HCT116 (cell line): ENCODE results near the gene NEDD4. TPM values are rescaled to one million over a fixed set of nuclear protein-coding genes. Genes with fewer than 3 reads are reported as not detected.

ENCODE experiments used
- ATAC-seq: fragments of 200-7000 bp; cut with Tn5 transposase; 2 replicates; pipeline ENCODE4 v1.9.1; 2020; ENCODE audit warnings: mild to moderate bottlenecking, moderate library complexity
- BruUV-seq: library from RNA; stranded (reverse); fragments of 400-500 nt; replicated peaks from 2 replicates; lab custom pipeline; 2021; lab: Mats Ljungman, UMichigan
- CTCF ChIA-PET: fragments of 300-600 bp; sonication (Branson Sonifier 250); formaldehyde crosslinking; loops from one replicate; lab custom pipeline; 2021; ENCODE audit warnings: antibody characterized with exemption; lab: Charles Lee
- POLR2A ChIA-PET: fragments of 300-600, 350-600 bp; sonication (Branson Sonifier 250); formaldehyde crosslinking; loops from one replicate; lab custom pipeline; 2021; ENCODE audit warnings: antibody characterized with exemption; lab: Charles Lee
- RAD21 ChIA-PET, 2 experiments: fragments of 300-600 bp; sonication (Branson Sonifier 250); formaldehyde crosslinking; loops; one replicate each; lab custom pipeline; 2023; ENCODE audit warnings: low total read pairs in 2 of 2; ENCODE audit not compliant: uncharacterized antibody in 2 of 2, unreplicated experiment in 2 of 2, low non-redundant PET in 1 of 2; lab: Charles Lee
- DNase-seq: peaks from one replicate; pipeline ENCODE4 v3.0.0-alpha.2; 2010; ENCODE audit warnings: low read depth, low spot score
- H2AFZ ChIP-seq: fragments of 200-600 bp; shearing (Covaris generic), sonication (generic); 2 replicates; pipeline ENCODE4 v1.6.1; 2017; ENCODE audit warnings: low read depth, mixed run types, mixed read lengths, antibody characterized with exemption, low read length; ENCODE audit not compliant: poor library complexity, severe bottlenecking
- H3K27ac ChIP-seq: 2 replicates; pipeline ENCODE4 v1.5.1; 2012; ENCODE audit warnings: low read depth, low read length
- H3K27me3 ChIP-seq: fragments of 200-600 bp; sonication (generic); 2 replicates; pipeline ENCODE4 v1.6.1; 2016; ENCODE audit warnings: mixed run types, low read length, mixed read lengths; ENCODE audit not compliant: insufficient read depth
- H3K36me3 ChIP-seq, 2 experiments: fragments of 200-500 bp in 1 of 2; fragments of 200-600 bp in 1 of 2; sonication (Bioruptor generic) in 1 of 2; sonication (generic) in 1 of 2; 2 replicates each; pipeline versions ENCODE4 v1.5.1 to v1.6.1; 2014 to 2016; ENCODE audit warnings: low read length in 2 of 2, inconsistent platforms in 1 of 2, mixed read lengths in 1 of 2, mixed run types in 1 of 2; ENCODE audit not compliant: insufficient read depth in 2 of 2, control insufficient read depth in 1 of 2
- H3K4me1 ChIP-seq, 2 experiments: fragments of 200-600 bp in 1 of 2; sonication (generic) in 1 of 2; 2 replicates each; pipeline versions ENCODE4 v1.5.1 to v1.6.1; 2012 to 2017; ENCODE audit warnings: low read length in 2 of 2, inconsistent platforms in 1 of 2, mild to moderate bottlenecking in 1 of 2, mixed read lengths in 1 of 2, mixed run types in 1 of 2, moderate library complexity in 1 of 2; ENCODE audit not compliant: insufficient read depth in 2 of 2, control insufficient read depth in 1 of 2
- H3K4me2 ChIP-seq: fragments of 200-600 bp; sonication (generic); 2 replicates; pipeline ENCODE4 v1.6.1; 2017; ENCODE audit warnings: mixed run types, low read length, mixed read lengths
- H3K4me3 ChIP-seq, 2 experiments: fragments of 200-600 bp in 1 of 2; sonication (generic) in 1 of 2; replicated peaks in 1 of 2; 2 replicates each; pipeline ENCODE4 v1.5.1; 2011 to 2016; ENCODE audit warnings: low read length in 2 of 2, control low read depth in 1 of 2, low read depth in 1 of 2, mild to moderate bottlenecking in 1 of 2, mixed read lengths in 1 of 2, mixed run types in 1 of 2
- H3K79me2 ChIP-seq: fragments of 200-600 bp; sonication (generic); 2 replicates; pipeline ENCODE4 v1.6.1; 2017; ENCODE audit warnings: mild to moderate bottlenecking, mixed run types, low read length, moderate library complexity, mixed read lengths; ENCODE audit not compliant: insufficient read depth
- H3K9ac ChIP-seq: fragments of 200-600 bp; sonication (generic); 2 replicates; pipeline ENCODE4 v1.6.1; 2016; ENCODE audit warnings: low read length, mixed read lengths
- H3K9me2 ChIP-seq: fragments of 200-600 bp; sonication (generic), shearing (Covaris generic); 2 replicates; pipeline ENCODE4 v1.6.1; 2017; ENCODE audit warnings: mixed run types, mild to moderate bottlenecking, moderate library complexity; ENCODE audit not compliant: insufficient read depth
- H3K9me3 ChIP-seq, 2 experiments: fragments of 200-500 bp in 1 of 2; fragments of 200-600 bp in 1 of 2; sonication (Bioruptor generic) in 1 of 2; sonication (generic) in 1 of 2; 2 replicates each; pipeline ENCODE4 v1.6.1; 2014 to 2017; ENCODE audit warnings: low read length in 2 of 2, mixed read lengths in 2 of 2, inconsistent platforms in 1 of 2, low read depth in 1 of 2, mild to moderate bottlenecking in 1 of 2, mixed run types in 1 of 2, moderate library complexity in 1 of 2; ENCODE audit not compliant: control insufficient read depth in 1 of 2, insufficient read depth in 1 of 2
- H4K20me1 ChIP-seq: fragments of 200-600 bp; sonication (generic), shearing (Covaris generic); 2 replicates; pipeline ENCODE4 v1.6.1; 2017; ENCODE audit warnings: mixed run types, mild to moderate bottlenecking, moderate library complexity; ENCODE audit not compliant: insufficient read depth
- ATF3 ChIP-seq: IDR thresholded peaks from 2 replicates; pipeline ENCODE4 v1.6.1; 2012
- CBX3 ChIP-seq: IDR thresholded peaks from 2 replicates; pipeline ENCODE4 v1.6.1; 2012; ENCODE audit warnings: low read depth
- EGR1 ChIP-seq: IDR thresholded peaks from 2 replicates; pipeline ENCODE4 v1.6.1; 2012; ENCODE audit warnings: low read depth
- ELF1 ChIP-seq: IDR thresholded peaks from 2 replicates; pipeline ENCODE4 v1.6.1; 2012; ENCODE audit warnings: low read depth, borderline replicate concordance
- EZH2 ChIP-seq: fragments of 200-600 bp; sonication (generic); IDR thresholded peaks from 2 replicates; pipeline ENCODE4 v1.6.1; 2017; ENCODE audit warnings: antibody characterized with exemption, mixed run types
- JUND ChIP-seq: IDR thresholded peaks from 2 replicates; pipeline ENCODE4 v1.6.1; 2012
- POLR2AphosphoS5 ChIP-seq: IDR thresholded peaks from 2 replicates; pipeline ENCODE4 v1.6.1; 2011; ENCODE audit warnings: mild to moderate bottlenecking, low read depth, low read length, moderate library complexity
- RAD21 ChIP-seq: IDR thresholded peaks from 2 replicates; pipeline ENCODE4 v1.6.1; 2012; ENCODE audit warnings: low read depth, mild to moderate bottlenecking
- REST ChIP-seq: IDR thresholded peaks from 2 replicates; pipeline ENCODE4 v1.6.1; 2012; ENCODE audit warnings: low read depth
- SIN3A ChIP-seq: IDR thresholded peaks from 2 replicates; pipeline ENCODE4 v1.6.1; 2012; ENCODE audit warnings: low read depth
- SP1 ChIP-seq: IDR thresholded peaks from 2 replicates; pipeline ENCODE4 v1.6.1; 2012; ENCODE audit warnings: low read depth
- SRF ChIP-seq: IDR thresholded peaks from 2 replicates; pipeline ENCODE4 v1.6.1; 2012; ENCODE audit warnings: low read depth
- TCF7L2 ChIP-seq: IDR thresholded peaks from 2 replicates; pipeline ENCODE4 v1.7.0; 2011; ENCODE audit warnings: borderline replicate concordance, inconsistent platforms; ENCODE audit not compliant: insufficient read depth, insufficient read length; ENCODE audit errors: extremely low read depth
- YY1 ChIP-seq: IDR thresholded peaks from 2 replicates; pipeline ENCODE4 v1.6.1; 2011; ENCODE audit warnings: low read length, low read depth, moderate library complexity, mild to moderate bottlenecking; ENCODE audit not compliant: insufficient replicate concordance; ENCODE audit errors: extremely low read depth
- ZFX ChIP-seq: fragments of 450-650 bp; IDR thresholded peaks from 2 replicates; pipeline ENCODE4 v1.6.1; 2017
- ZNF274 ChIP-seq: fragments of 200-500 bp; sonication (Bioruptor generic); IDR thresholded peaks from 2 replicates; pipeline ENCODE4 v1.6.1; 2014; ENCODE audit warnings: mild to moderate bottlenecking, low read depth, low read length, inconsistent platforms
- intact Hi-C: fragments of 100-400 bp; cut with micrococcal nuclease; formaldehyde crosslinking; loops from 2 replicates; pipeline ENCODE4 v1.10.0; 2022
- total RNA-seq: library from RNA; stranded (reverse); gene quantifications from one replicate; pipeline ENCODE4 v1.2.1, GENCODE V29; 2021; ENCODE audit not compliant: unreplicated experiment
- TF ChIP-seq, protein P1 (sequence below): IDR thresholded peaks from 2 replicates; pipeline ENCODE4 v1.6.1; 2011; ENCODE audit warnings: mild to moderate bottlenecking, low read length, moderate library complexity; ENCODE audit not compliant: insufficient replicate concordance; ENCODE audit errors: extremely low read depth

The NEDD4 gene
- total RNA-seq, 1 experiment from 2014 or later: 13.7 TPM

- TF ChIP-seq CBX3: no peak
- no peak for TF ChIP-seq EZH2
- no peak for TF ChIP-seq REST
These were observed 8.2 kb upstream of the NEDD4 start (continued) for GRCh38 chr15:56001471-56002078.

DNA sequence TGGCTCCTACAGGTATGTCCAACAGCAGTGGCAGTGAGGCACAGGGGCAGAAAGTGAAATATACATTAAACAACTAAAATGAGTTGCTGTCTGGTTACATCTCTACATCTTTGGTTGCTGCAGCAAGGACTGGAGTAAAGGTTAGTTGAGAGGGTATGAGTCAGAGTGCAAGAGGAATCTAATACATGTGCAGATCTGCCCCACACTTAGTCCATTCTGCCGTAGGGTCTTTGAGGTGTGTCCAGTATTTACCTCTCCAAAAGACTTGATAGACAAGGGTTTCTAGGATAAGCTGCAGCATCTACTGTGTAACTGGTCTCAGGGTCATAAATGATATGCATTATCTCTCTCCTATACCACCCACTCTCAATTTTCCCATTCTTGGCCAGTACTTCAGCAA is 6.2 kb upstream of the NEDD4 start:
- BruUV-seq: no TSS peak
- Histone ChIP-seq H3K27me3 (no peaks in the 10 kb centered on the region), H3K4me1 (peaks cover 1 to 3% of the 10 kb centered on the region in 2 experiments; a peak in 2 of 4 replicates), H3K9me3 (no peaks in the 10 kb centered on the region), H3K9ac (no peak overlapping the region), H3K27ac (no peak overlapping the region), H3K36me3 (no peaks in the 10 kb centered on the region), H3K9me2 (no peaks in the 10 kb centered on the region), H4K20me1 (no peaks in the 10 kb centered on the region), H2AFZ (no peak overlapping the region), H3K4me3 (no peak overlapping the region), H3K4me2 (no peak overlapping the region), H3K79me2 (no peaks in the 10 kb centered on the region)
- POLR2A ChIA-PET: no interaction called here
- CTCF ChIA-PET: no interaction called here
- DNase-seq (no peak), ATAC-seq (no peak)
- TF ChIP-seq SIN3A (no peak), ATF3 (no peak), RAD21 (no peak), CBX3 (no peak), SRF (no peak), ZNF274 (no peak), EGR1 (no peak), TCF7L2 (no peak), POLR2AphosphoS5 (no peak), ZFX (no peak), SP1 (no peak), JUND (no peak), ELF1 (no peak), YY1 (no peak)
- TF ChIP-seq, protein P1, sequence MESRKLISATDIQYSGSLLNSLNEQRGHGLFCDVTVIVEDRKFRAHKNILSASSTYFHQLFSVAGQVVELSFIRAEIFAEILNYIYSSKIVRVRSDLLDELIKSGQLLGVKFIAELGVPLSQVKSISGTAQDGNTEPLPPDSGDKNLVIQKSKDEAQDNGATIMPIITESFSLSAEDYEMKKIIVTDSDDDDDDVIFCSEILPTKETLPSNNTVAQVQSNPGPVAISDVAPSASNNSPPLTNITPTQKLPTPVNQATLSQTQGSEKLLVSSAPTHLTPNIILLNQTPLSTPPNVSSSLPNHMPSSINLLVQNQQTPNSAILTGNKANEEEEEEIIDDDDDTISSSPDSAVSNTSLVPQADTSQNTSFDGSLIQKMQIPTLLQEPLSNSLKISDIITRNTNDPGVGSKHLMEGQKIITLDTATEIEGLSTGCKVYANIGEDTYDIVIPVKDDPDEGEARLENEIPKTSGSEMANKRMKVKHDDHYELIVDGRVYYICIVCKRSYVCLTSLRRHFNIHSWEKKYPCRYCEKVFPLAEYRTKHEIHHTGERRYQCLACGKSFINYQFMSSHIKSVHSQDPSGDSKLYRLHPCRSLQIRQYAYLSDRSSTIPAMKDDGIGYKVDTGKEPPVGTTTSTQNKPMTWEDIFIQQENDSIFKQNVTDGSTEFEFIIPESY: no peak
- intact Hi-C loops: loop anchor here (10.0 kb wide), 1 partner anchor 245 kb away; the partner anchor contains the start of gene RFX7
- RAD21 ChIA-PET: no interaction called here
